LHCN-M2 (cell line): Measurements from ENCODE around the gene AQP12B. TPM values are rescaled to one million over a fixed set of nuclear protein-coding genes. Genes with fewer than 3 reads are reported as not detected.
"Not testable (repeated sequence)": the region's sequence is repeated elsewhere in the genome, so short reads cannot be mapped to it uniquely, and the experiment has no call there.

ENCODE experiments used
- DNase-seq: peaks from one replicate; pipeline ENCODE4 v3.0.0-alpha.2; 2012; ENCODE audit warnings: low read depth
- total RNA-seq: library from RNA; depleted of rRNA; stranded (reverse); fragments of >200 nt; gene quantifications from 2 replicates; pipeline ENCODE4 v1.2.3, GENCODE V29; 2014

AQP12B gene
- total RNA-seq, 1 experiment from 2014 or later, result not detected

- no peak for DNase-seq
Measured at GRCh38 chr2:240701736-240702639, 19.3 kb upstream of the AQP12B start.

- DNase-seq, result no peak
Measured at GRCh38 chr2:240701091-240701735, 18.5 kb upstream of the AQP12B start.

- DNase-seq, result not testable (repeated sequence)
Measured at GRCh38 chr2:240700616-240701015, 17.9 kb upstream of the AQP12B start.

- not testable (repeated sequence) for DNase-seq
Measured at GRCh38 chr2:240699835-240700234, 17.1 kb upstream of the AQP12B start.

- not testable (repeated sequence) for DNase-seq
Measured at GRCh38 chr2:240698852-240699561, 16.3 kb upstream of the AQP12B start.

GRCh38 chr2:240696469-240696868, 13.8 kb upstream of the AQP12B start:
- not testable (repeated sequence) for DNase-seq

GRCh38 chr2:240695593-240695992, 12.9 kb upstream of the AQP12B start:
- not testable (repeated sequence) for DNase-seq

GRCh38 chr2:240694304-240694703, 11.6 kb upstream of the AQP12B start:
- DNase-seq, result not testable (repeated sequence)

GRCh38 chr2:240692583-240693561, 10.2 kb upstream of the AQP12B start:
- not testable (repeated sequence) for DNase-seq

GRCh38 chr2:240691631-240692420, 9.1 kb upstream of the AQP12B start, which contains the start of gene AQP12A:
Gene AQP12A (plus strand): TSS chr2:240691866. CDS start chr2:240691914, 48 bp downstream.
- DNase-seq, result not testable (repeated sequence)

- not testable (repeated sequence) for DNase-seq
Measured at GRCh38 chr2:240691075-240691427, 8.4 kb upstream of the AQP12B start.

- DNase-seq, result not testable (repeated sequence)
Measured at GRCh38 chr2:240690421-240691074, 7.9 kb upstream of the AQP12B start.

- no peak for DNase-seq
Measured at GRCh38 chr2:240689975-240690374, 7.3 kb upstream of the AQP12B start.

GRCh38 chr2:240688553-240688919, 5.9 kb upstream of the AQP12B start:
- no peak for DNase-seq

- DNase-seq, result no peak
Measured at GRCh38 chr2:240687741-240688552, 5.3 kb upstream of the AQP12B start.

GRCh38 chr2:240687045-240687740, 4.5 kb upstream of the AQP12B start:
- DNase-seq, result no peak

- no peak for DNase-seq
Measured at GRCh38 chr2:240686460-240686859, 3.8 kb upstream of the AQP12B start.
